Neural cell (in vitro differentiated cells): ENCODE results near the gene LEMD2.

Experiments used
- POLR2AphosphoS5 ChIP-seq: IDR thresholded peaks from 2 replicates; pipeline ENCODE4 v1.6.1; 2012
- TF ChIP-seq, protein P1 (sequence below): fragments of 450-650 bp; IDR thresholded peaks from 2 replicates; pipeline ENCODE4 v1.5.1; 2014; ENCODE audit warnings: antibody characterized with exemption, mild to moderate bottlenecking, moderate library complexity; ENCODE audit not compliant: poor library complexity, severe bottlenecking
- TF ChIP-seq, protein P2 (sequence below): IDR thresholded peaks from 2 replicates; pipeline ENCODE4 v1.6.1; 2012; ENCODE audit warnings: borderline replicate concordance

DNA sequence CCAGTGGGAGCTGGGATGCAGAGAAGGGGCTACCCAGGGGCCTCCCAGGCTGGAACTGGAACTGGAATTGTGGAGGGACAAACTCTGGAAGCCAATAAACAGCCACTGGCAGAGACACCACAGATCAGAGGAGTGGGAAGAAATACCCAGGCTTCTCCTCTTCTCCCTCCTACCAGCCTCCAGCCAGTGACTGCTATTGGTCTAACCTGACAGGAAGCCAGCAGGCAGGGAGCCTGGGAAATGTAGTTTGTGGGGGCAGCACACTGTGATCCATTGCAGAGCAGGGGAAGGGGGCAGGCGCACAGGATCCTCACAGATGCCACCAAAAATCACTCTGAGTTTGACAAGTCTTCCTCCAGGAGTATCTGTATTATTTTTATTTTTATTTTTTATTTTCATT, 26.9 kb upstream of the LEMD2 start:
- TF ChIP-seq, protein P1, sequence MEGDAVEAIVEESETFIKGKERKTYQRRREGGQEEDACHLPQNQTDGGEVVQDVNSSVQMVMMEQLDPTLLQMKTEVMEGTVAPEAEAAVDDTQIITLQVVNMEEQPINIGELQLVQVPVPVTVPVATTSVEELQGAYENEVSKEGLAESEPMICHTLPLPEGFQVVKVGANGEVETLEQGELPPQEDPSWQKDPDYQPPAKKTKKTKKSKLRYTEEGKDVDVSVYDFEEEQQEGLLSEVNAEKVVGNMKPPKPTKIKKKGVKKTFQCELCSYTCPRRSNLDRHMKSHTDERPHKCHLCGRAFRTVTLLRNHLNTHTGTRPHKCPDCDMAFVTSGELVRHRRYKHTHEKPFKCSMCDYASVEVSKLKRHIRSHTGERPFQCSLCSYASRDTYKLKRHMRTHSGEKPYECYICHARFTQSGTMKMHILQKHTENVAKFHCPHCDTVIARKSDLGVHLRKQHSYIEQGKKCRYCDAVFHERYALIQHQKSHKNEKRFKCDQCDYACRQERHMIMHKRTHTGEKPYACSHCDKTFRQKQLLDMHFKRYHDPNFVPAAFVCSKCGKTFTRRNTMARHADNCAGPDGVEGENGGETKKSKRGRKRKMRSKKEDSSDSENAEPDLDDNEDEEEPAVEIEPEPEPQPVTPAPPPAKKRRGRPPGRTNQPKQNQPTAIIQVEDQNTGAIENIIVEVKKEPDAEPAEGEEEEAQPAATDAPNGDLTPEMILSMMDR, result no peak
- TF ChIP-seq, protein P2, sequence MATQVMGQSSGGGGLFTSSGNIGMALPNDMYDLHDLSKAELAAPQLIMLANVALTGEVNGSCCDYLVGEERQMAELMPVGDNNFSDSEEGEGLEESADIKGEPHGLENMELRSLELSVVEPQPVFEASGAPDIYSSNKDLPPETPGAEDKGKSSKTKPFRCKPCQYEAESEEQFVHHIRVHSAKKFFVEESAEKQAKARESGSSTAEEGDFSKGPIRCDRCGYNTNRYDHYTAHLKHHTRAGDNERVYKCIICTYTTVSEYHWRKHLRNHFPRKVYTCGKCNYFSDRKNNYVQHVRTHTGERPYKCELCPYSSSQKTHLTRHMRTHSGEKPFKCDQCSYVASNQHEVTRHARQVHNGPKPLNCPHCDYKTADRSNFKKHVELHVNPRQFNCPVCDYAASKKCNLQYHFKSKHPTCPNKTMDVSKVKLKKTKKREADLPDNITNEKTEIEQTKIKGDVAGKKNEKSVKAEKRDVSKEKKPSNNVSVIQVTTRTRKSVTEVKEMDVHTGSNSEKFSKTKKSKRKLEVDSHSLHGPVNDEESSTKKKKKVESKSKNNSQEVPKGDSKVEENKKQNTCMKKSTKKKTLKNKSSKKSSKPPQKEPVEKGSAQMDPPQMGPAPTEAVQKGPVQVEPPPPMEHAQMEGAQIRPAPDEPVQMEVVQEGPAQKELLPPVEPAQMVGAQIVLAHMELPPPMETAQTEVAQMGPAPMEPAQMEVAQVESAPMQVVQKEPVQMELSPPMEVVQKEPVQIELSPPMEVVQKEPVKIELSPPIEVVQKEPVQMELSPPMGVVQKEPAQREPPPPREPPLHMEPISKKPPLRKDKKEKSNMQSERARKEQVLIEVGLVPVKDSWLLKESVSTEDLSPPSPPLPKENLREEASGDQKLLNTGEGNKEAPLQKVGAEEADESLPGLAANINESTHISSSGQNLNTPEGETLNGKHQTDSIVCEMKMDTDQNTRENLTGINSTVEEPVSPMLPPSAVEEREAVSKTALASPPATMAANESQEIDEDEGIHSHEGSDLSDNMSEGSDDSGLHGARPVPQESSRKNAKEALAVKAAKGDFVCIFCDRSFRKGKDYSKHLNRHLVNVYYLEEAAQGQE, result no peak
- no peak for TF ChIP-seq POLR2AphosphoS5
